Endodermal cell (in vitro differentiated cells): Measurements from ENCODE around the gene ALDH1A3. TPM values are rescaled to one million over a fixed set of nuclear protein-coding genes. Genes with fewer than 3 reads are reported as not detected.

Source experiments
- DNase-seq: peaks from one replicate; pipeline ENCODE4 v3.0.0-alpha.2; 2017
- H3K27ac ChIP-seq: 2 replicates; pipeline ENCODE4 v1.5.1; 2013; ENCODE audit warnings: mild to moderate bottlenecking, low read depth, low read length, moderate library complexity
- H3K27me3 ChIP-seq: 2 replicates; pipeline ENCODE4 v1.6.1; 2013; ENCODE audit warnings: mild to moderate bottlenecking, low read length, moderate library complexity; ENCODE audit not compliant: insufficient read depth, control insufficient read depth, poor library complexity, severe bottlenecking
- H3K36me3 ChIP-seq: 2 replicates; pipeline ENCODE4 v1.7.0; 2013; ENCODE audit warnings: mild to moderate bottlenecking, low read length, moderate library complexity; ENCODE audit not compliant: control insufficient read depth, insufficient read depth
- H3K4me1 ChIP-seq: one replicate; pipeline ENCODE4 v1.7.0; 2013; ENCODE audit warnings: low read length; ENCODE audit not compliant: control insufficient read depth, insufficient read depth
- H3K4me3 ChIP-seq: 2 replicates; pipeline ENCODE4 v1.5.1; 2013; ENCODE audit warnings: mild to moderate bottlenecking, low read length, moderate library complexity
- H3K9ac ChIP-seq: 2 replicates; pipeline ENCODE4 v1.6.1; 2013; ENCODE audit warnings: mild to moderate bottlenecking, low read length, moderate library complexity; ENCODE audit not compliant: poor library complexity, severe bottlenecking; ENCODE audit errors: extremely low read depth
- H3K9me3 ChIP-seq: 2 replicates; pipeline ENCODE4 v1.6.1; 2013; ENCODE audit warnings: mild to moderate bottlenecking, low read length, moderate library complexity; ENCODE audit not compliant: control insufficient read depth
- H3K27ac Mint-ChIP-seq: 2 replicates; pipeline ENCODE4 v1.8.0; 2020; ENCODE audit warnings: mixed read lengths
- H3K27me3 Mint-ChIP-seq: 2 replicates; pipeline ENCODE4 v1.8.0; 2021; ENCODE audit warnings: mild to moderate bottlenecking, mixed read lengths; ENCODE audit not compliant: insufficient read depth
- H3K36me3 Mint-ChIP-seq: 2 replicates; pipeline ENCODE4 v1.8.0; 2020; ENCODE audit warnings: low read depth, mixed read lengths
- H3K4me1 Mint-ChIP-seq: 2 replicates; pipeline ENCODE4 v1.8.0; 2020; ENCODE audit warnings: mixed read lengths
- H3K4me3 Mint-ChIP-seq: 2 replicates; pipeline ENCODE4 v1.8.0; 2020; ENCODE audit warnings: mild to moderate bottlenecking, moderate library complexity, mixed read lengths
- H3K9me3 Mint-ChIP-seq: 2 replicates; pipeline ENCODE4 v1.8.0; 2020; ENCODE audit warnings: mild to moderate bottlenecking, mixed read lengths
- CTCF ChIP-seq: fragments of 200-600 bp; sonication (generic); conservative IDR thresholded peaks from 2 replicates; pipeline ENCODE4 v1.5.0; 2021; ENCODE audit warnings: antibody characterized with exemption, mild to moderate bottlenecking
- WGBS, 2 experiments: methylation state at CpG; one replicate each; pipeline versions ENCODE4 v1.1.5 to v1.1.7; 2013; ENCODE audit warnings: missing lambda C conversion rate in 2 of 2, mixed read lengths in 1 of 2; ENCODE audit not compliant: insufficient coverage in 1 of 2, insufficient read length in 1 of 2; 5-methylcytosine and 5-hydroxymethylcytosine counted together
- total RNA-seq, 2 donors: library from RNA; stranded (reverse); fragmentation: NEBNext Ultra II Directional in 1 of 2; extraction: Animal tissue kit (Norgen Biotek cat#: 25700) in 1 of 2; gene quantifications; 2 replicates in 1 of 2; 3 replicates in 1 of 2; pipeline ENCODE4 v1.2.1, GENCODE V29; 2021

ALDH1A3 gene
- total RNA-seq, 2 donors from 2014 or later, result 6.9 to 7.3 TPM

GRCh38 chr15:100948430-100948762, 68.8 kb downstream of the ALDH1A3 start:
- Histone ChIP-seq H3K27ac (no peak overlapping the region), H3K27me3 (no peaks in the 10 kb centered on the region), H3K9me3 (no peaks in the 10 kb centered on the region), H3K9ac (no peak overlapping the region), H3K4me3 (no peak overlapping the region), H3K4me1 (no peaks in the 10 kb centered on the region), H3K36me3 (no peaks in the 10 kb centered on the region)
- H3K4me3 Mint-ChIP-seq, result no peak overlapping the region
- H3K4me1 Mint-ChIP-seq, result no peaks in the 10 kb centered on the region
- no peak for DNase-seq
- H3K9me3 Mint-ChIP-seq, result no peaks in the 10 kb centered on the region
- no peak overlapping the region for H3K27ac Mint-ChIP-seq
- H3K27me3 Mint-ChIP-seq, result no peaks in the 10 kb centered on the region
- WGBS, 2 experiments, result 60% methylated on average over 1 of the region's 3 CpGs; no CpG with 5 or more reads in 1 of the 2 experiments
- no peak for TF ChIP-seq CTCF
- no peaks in the 10 kb centered on the region for H3K36me3 Mint-ChIP-seq

- Histone ChIP-seq H3K4me1 (no peaks in the 10 kb centered on the region), H3K27me3 (no peaks in the 10 kb centered on the region), H3K36me3 (no peaks in the 10 kb centered on the region), H3K9ac (no peak overlapping the region), H3K9me3 (no peaks in the 10 kb centered on the region), H3K4me3 (no peak overlapping the region), H3K27ac (no peak overlapping the region)
- no peaks in the 10 kb centered on the region for H3K27me3 Mint-ChIP-seq
- no peak overlapping the region for H3K27ac Mint-ChIP-seq
- no peaks in the 10 kb centered on the region for H3K9me3 Mint-ChIP-seq
- no peak for TF ChIP-seq CTCF
- H3K36me3 Mint-ChIP-seq, result no peaks in the 10 kb centered on the region
- H3K4me1 Mint-ChIP-seq, result no peaks in the 10 kb centered on the region
- WGBS, 2 experiments, result 89% methylated on average over 1 of the region's 1 CpG; no CpG with 5 or more reads in 1 of the 2 experiments
- no peak for DNase-seq
- no peak overlapping the region for H3K4me3 Mint-ChIP-seq
These were observed 70.1 kb downstream of the ALDH1A3 start for GRCh38 chr15:100949691-100950090.

GRCh38 chr15:100951965-100952364, 72.3 kb downstream of the ALDH1A3 start:
- Mint-ChIP-seq H3K4me3 (no peak overlapping the region), H3K27ac (no peak overlapping the region), H3K9me3 (no peaks in the 10 kb centered on the region), H3K36me3 (no peaks in the 10 kb centered on the region), H3K27me3 (no peaks in the 10 kb centered on the region), H3K4me1 (no peaks in the 10 kb centered on the region)
- no peaks in the 10 kb centered on the region for H3K9me3 ChIP-seq
- TF ChIP-seq CTCF, result no peak
- no peaks in the 10 kb centered on the region for H3K36me3 ChIP-seq
- no peak overlapping the region for H3K27ac ChIP-seq
- DNase-seq, result no peak
- WGBS, 2 experiments, result 93 to 96% methylated on average over 3 to 4 of the region's 5 CpGs
- H3K4me1 ChIP-seq, result no peaks in the 10 kb centered on the region
- no peak overlapping the region for H3K4me3 ChIP-seq
- H3K27me3 ChIP-seq, result no peaks in the 10 kb centered on the region
- no peak overlapping the region for H3K9ac ChIP-seq
